Measurements from ENCODE around the gene ACTBL2. TPM values are rescaled to one million over a fixed set of nuclear protein-coding genes. Genes with fewer than 3 reads are reported as not detected.
"Not testable (repeated sequence)": the region's sequence is repeated elsewhere in the genome, so short reads cannot be mapped to it uniquely, and the experiment has no call there.

ACTBL2 gene
- total and polyA plus RNA-seq, 2 of the 13 experiments (the other 11 are each of a cell fraction or from before 2014, with no cell fraction given) = not detected

DNA sequence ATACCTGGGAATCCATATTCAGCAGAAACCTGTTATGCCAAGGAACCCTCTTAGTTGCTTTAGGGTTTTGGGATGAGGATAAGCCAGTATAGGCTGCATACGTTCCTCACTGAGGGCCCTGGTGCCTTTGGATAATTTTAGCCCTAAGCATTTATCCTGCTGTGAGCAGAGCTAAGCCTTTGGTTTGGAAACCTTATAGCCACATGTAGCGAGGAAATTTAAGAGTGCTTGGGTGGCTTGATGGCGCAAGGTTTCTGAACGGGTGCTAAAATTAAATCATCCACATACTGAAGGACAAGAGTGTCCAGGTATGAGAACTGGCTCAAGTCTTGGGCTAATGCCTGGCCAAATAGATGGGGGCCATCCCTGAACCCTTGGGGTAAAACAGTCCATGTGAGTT is 39.9 kb upstream of the ACTBL2 start:
- H3K4me3 ChIP-seq (replicated peaks in 1 of 3; ENCODE audit: insufficient read depth in 1 of 3, low read depth in 2 of 3, low read length in 3 of 3); ATAC-seq; intact Hi-C loops (cut with micrococcal nuclease; ENCODE audit: unreplicated experiment); H3K4me2 ChIP-seq (ENCODE audit: low read depth, low read length); CTCF ChIA-PET (ENCODE audit: low intra/inter-chr PET ratio, low total read pairs); H3K79me2 ChIP-seq (ENCODE audit: insufficient read depth, low read length); POLR2A ChIA-PET; H3K4me1 ChIP-seq (ENCODE audit: insufficient read depth, low read length); BruUV-seq (replicated peaks); H3K36me3 ChIP-seq (replicated peaks in 1 of 2; ENCODE audit: control insufficient read depth in 1 of 2, insufficient read depth in 2 of 2, low read length in 2 of 2); H4K20me1 ChIP-seq (ENCODE audit: insufficient read depth, low read length); FAIRE-seq; H3K27me3 ChIP-seq (ENCODE audit: control insufficient read depth in 1 of 2, insufficient read depth in 2 of 2, low read length in 2 of 2); H3K9ac ChIP-seq (ENCODE audit: insufficient read depth, low read depth, low read length); H3K27ac ChIP-seq (ENCODE audit: extremely low read length, insufficient read depth, low read length); DNase-seq (ENCODE audit: low spot score); H3K9me3 ChIP-seq (ENCODE audit: low read length); H2AFZ ChIP-seq (ENCODE audit: low read length): not testable (repeated sequence)
- WGBS (ENCODE audit: low lambda C conversion rate) = 2% methylated on average over 4 of the region's 4 CpGs
- in situ Hi-C loops (cut with HindIII; ENCODE audit: extremely low pct_ligation_motif_present, low pct_unique_long_range_greater_than_20kb) = loop anchor here (25.0 kb wide), 1 partner anchor 940 kb away; the partner anchor contains the start of gene PLK2

DNA sequence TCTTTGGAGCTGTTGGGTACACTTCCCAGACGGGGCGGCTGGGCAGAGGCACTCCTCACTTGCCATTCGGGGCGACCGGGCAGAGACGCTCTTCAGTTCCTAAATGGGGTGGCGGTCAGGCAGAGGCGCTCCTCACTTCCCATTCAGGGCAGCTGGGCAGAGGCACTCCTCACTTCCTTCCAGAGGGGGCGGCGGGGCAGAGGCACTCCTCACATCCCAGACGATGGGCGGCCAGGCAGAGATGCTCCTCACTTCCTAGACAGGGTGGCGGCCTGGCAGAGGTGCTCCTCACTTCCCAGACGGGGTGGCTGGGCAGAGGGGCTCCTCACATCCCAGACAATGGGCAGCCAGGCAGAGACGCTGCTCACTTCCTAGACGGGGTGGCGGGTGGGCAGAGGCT is 35.8 kb upstream of the ACTBL2 start:
- H4K20me1 ChIP-seq (ENCODE audit: insufficient read depth, low read length); FAIRE-seq; intact Hi-C loops (cut with micrococcal nuclease; ENCODE audit: unreplicated experiment); BruUV-seq (replicated peaks); H3K27ac ChIP-seq (ENCODE audit: extremely low read length, insufficient read depth, low read length); H3K27me3 ChIP-seq (ENCODE audit: control insufficient read depth in 1 of 2, insufficient read depth in 2 of 2, low read length in 2 of 2); H3K4me3 ChIP-seq (replicated peaks in 1 of 3; ENCODE audit: insufficient read depth in 1 of 3, low read depth in 2 of 3, low read length in 3 of 3); H3K4me2 ChIP-seq (ENCODE audit: low read depth, low read length); CTCF ChIA-PET (ENCODE audit: low intra/inter-chr PET ratio, low total read pairs); H3K9me3 ChIP-seq (ENCODE audit: low read length); ATAC-seq; H3K36me3 ChIP-seq (replicated peaks in 1 of 2; ENCODE audit: control insufficient read depth in 1 of 2, insufficient read depth in 2 of 2, low read length in 2 of 2); H3K4me1 ChIP-seq (ENCODE audit: insufficient read depth, low read length); H2AFZ ChIP-seq (ENCODE audit: low read length); H3K9ac ChIP-seq (ENCODE audit: insufficient read depth, low read depth, low read length); POLR2A ChIA-PET; H3K79me2 ChIP-seq (ENCODE audit: insufficient read depth, low read length); DNase-seq (ENCODE audit: low spot score): not testable (repeated sequence)
- in situ Hi-C loops (cut with HindIII; ENCODE audit: extremely low pct_ligation_motif_present, low pct_unique_long_range_greater_than_20kb) = loop anchor here (25.0 kb wide), 1 partner anchor 944 kb away; the partner anchor contains the start of gene PLK2
- WGBS (ENCODE audit: low lambda C conversion rate) = 74% methylated on average over 10 of the region's 17 CpGs

DNA sequence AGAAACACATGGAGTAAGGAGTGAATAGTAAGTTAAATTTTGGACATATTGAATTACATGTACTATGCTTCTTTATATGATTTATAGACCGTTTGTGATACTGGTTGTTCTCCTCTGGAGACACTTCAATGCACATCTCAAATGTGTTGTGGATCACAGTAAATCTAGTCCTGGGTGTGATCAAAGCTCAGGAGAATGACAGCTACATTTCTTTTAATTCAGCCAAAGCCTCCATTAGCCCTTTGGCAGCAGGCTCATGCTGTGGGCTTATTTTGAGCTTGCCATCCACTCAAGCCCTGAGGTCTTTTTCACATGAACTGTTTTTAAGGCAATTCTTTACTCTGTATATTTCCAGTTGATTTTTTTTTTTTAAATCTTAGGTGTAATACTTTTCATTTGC is 34.6 kb upstream of the ACTBL2 start:
- in situ Hi-C loops (cut with HindIII; ENCODE audit: extremely low pct_ligation_motif_present, low pct_unique_long_range_greater_than_20kb) (loop anchor here (25.0 kb wide), 1 partner anchor 945 kb away; the partner anchor contains the start of gene PLK2), intact Hi-C loops (cut with micrococcal nuclease; ENCODE audit: unreplicated experiment) (no loop called here)
- Histone ChIP-seq H3K27me3 (ENCODE audit: control insufficient read depth in 1 of 2, insufficient read depth in 2 of 2, low read length in 2 of 2) (no peaks in the 10 kb centered on the region), H3K4me2 (ENCODE audit: low read depth, low read length) (no peak overlapping the region), H3K36me3 (replicated peaks in 1 of 2; ENCODE audit: control insufficient read depth in 1 of 2, insufficient read depth in 2 of 2, low read length in 2 of 2) (no peaks in the 10 kb centered on the region), H3K9ac (ENCODE audit: insufficient read depth, low read depth, low read length) (no peak overlapping the region), H3K4me3 (replicated peaks in 1 of 3; ENCODE audit: insufficient read depth in 1 of 3, low read depth in 2 of 3, low read length in 3 of 3) (no peak overlapping the region), H3K27ac (ENCODE audit: extremely low read length, insufficient read depth, low read length) (no peak overlapping the region), H3K4me1 (ENCODE audit: insufficient read depth, low read length) (no peaks in the 10 kb centered on the region), H2AFZ (ENCODE audit: low read length) (no peak overlapping the region), H3K79me2 (ENCODE audit: insufficient read depth, low read length) (no peaks in the 10 kb centered on the region), H4K20me1 (ENCODE audit: insufficient read depth, low read length) (no peaks in the 10 kb centered on the region), H3K9me3 (ENCODE audit: low read length) (no peaks in the 10 kb centered on the region)
- no peak for DNase-seq (ENCODE audit: low spot score)
- ChIA-PET CTCF (ENCODE audit: low intra/inter-chr PET ratio, low total read pairs) (no interaction called here), POLR2A (no interaction called here)
- BruUV-seq (replicated peaks) = no TSS peak
- no peak for FAIRE-seq
- WGBS (ENCODE audit: low lambda C conversion rate) = 0% methylated on average over 1 of the region's 1 CpG
- no peak for ATAC-seq
- TF ChIP-seq ZNF772 (CRISPR knock-in tag; IDR thresholded peaks at IDR 0.05) = no peak
- no peak for TF ChIP-seq ARHGAP35 (CRISPR knock-in tag; IDR thresholded peaks at IDR 0.05; ENCODE audit: borderline replicate concordance)
- TF ChIP-seq NFYB (CRISPR knock-in tag; IDR thresholded peaks at IDR 0.05) = no peak
- TF ChIP-seq HOXD1 (CRISPR knock-in tag; IDR thresholded peaks at IDR 0.05) = no peak
- TF ChIP-seq ZKSCAN8 (CRISPR knock-in tag; IDR thresholded peaks at IDR 0.05; ENCODE audit: borderline replicate concordance) = no peak
- TF ChIP-seq SALL1 (CRISPR knock-in tag; IDR thresholded peaks at IDR 0.05) = no peak
- no peak for TF ChIP-seq ZKSCAN5 (CRISPR knock-in tag; IDR thresholded peaks at IDR 0.05)
- TF ChIP-seq, protein P1, sequence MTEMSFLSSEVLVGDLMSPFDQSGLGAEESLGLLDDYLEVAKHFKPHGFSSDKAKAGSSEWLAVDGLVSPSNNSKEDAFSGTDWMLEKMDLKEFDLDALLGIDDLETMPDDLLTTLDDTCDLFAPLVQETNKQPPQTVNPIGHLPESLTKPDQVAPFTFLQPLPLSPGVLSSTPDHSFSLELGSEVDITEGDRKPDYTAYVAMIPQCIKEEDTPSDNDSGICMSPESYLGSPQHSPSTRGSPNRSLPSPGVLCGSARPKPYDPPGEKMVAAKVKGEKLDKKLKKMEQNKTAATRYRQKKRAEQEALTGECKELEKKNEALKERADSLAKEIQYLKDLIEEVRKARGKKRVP (CRISPR knock-in tag; IDR thresholded peaks at IDR 0.05) = no peak
- TF ChIP-seq PAWR (CRISPR knock-in tag; IDR thresholded peaks at IDR 0.05; ENCODE audit: borderline replicate concordance) = no peak
- no peak for TF ChIP-seq NFE2L2 (IDR thresholded peaks at IDR 0.05; ENCODE audit: low read length)
- TF ChIP-seq CCDC6 (CRISPR knock-in tag; IDR thresholded peaks at IDR 0.05) = no peak
- no peak for TF ChIP-seq FLYWCH1 (CRISPR knock-in tag; IDR thresholded peaks at IDR 0.05)

All from HepG2 (cell line).